ENCODE measurements around the gene LRRC74B. TPM values are rescaled to one million over a fixed set of nuclear protein-coding genes. Genes with fewer than 3 reads are reported as not detected.

LRRC74B gene
- total and polyA plus RNA-seq, 12 donors, result not detected

- Histone ChIP-seq H3K36me3 (peaks cover 0 to 8% (median 0%) of the 10 kb centered on the region in 9 donors), H3K27me3 (no peaks in the 10 kb centered on the region), H3K4me1 (peaks cover 11 to 26% (median 20%) of the 10 kb centered on the region in 9 donors), H3K4me3 (no peak overlapping the region), H3K27ac (peak overlapping the region in 1 of 10 donors; percentile 72), H3K9me3 (no peaks in the 10 kb centered on the region)
- DNase-seq (no peak), ATAC-seq (no peak)
- intact Hi-C loops (cut with DNase I), result loop anchor here in 1 of 10 donors (10.0 kb wide), 1 partner anchor 98 kb away; the partner anchor contains the start of gene CRKL
- 80 to 82% methylated on average over 14 of the region's 14 CpGs for WGBS, 2 donors
- no peak for TF ChIP-seq CTCF (IDR thresholded peaks at IDR 0.05)
Measured at GRCh38 chr22:21012446-21013407, 33.0 kb upstream of the LRRC74B start.

- peak in 5 of 8 donors; percentile 1 to 7 (median 2) for ATAC-seq
- intact Hi-C loops (cut with DNase I), result loop anchor here in 1 of 10 donors (10.0 kb wide), 1 partner anchor 99 kb away; the partner anchor contains the start of gene CRKL
Measured at GRCh38 chr22:21013657-21014201, 32.0 kb upstream of the LRRC74B start.

GRCh38 chr22:21014202-21014725, 31.5 kb upstream of the LRRC74B start:
- intact Hi-C loops (cut with DNase I), result loop anchor here in 1 of 10 donors (10.0 kb wide), 1 partner anchor 99 kb away; the partner anchor contains the start of gene CRKL
- 1% methylated on average over 40 of the region's 40 CpGs for WGBS, 2 donors

More at GRCh38 chr22:21013657-21014201, 32.0 kb upstream of the LRRC74B start:
- TF ChIP-seq CTCF (IDR thresholded peaks at IDR 0.05), result no peak
- Histone ChIP-seq H3K4me3 (peak overlapping the region; percentile 40 to 63 (median 58)), H3K27ac (peak overlapping the region in 9 of 10 donors; percentile 49 to 86 (median 69)), H3K9me3 (no peaks in the 10 kb centered on the region), H3K27me3 (no peaks in the 10 kb centered on the region), H3K4me1 (peaks cover 11 to 26% (median 20%) of the 10 kb centered on the region in 9 donors), H3K36me3 (peaks cover 0 to 1% (median 0%) of the 10 kb centered on the region in 9 donors)
- WGBS, 2 donors, result 10% methylated on average over 24 of the region's 24 CpGs
- no peak for DNase-seq

More at GRCh38 chr22:21014202-21014725, 31.5 kb upstream of the LRRC74B start:
- peak overlapping the region; percentile 40 to 63 (median 58) for H3K4me3 ChIP-seq
- DNase-seq, result peak; percentile 91 to 92
- H3K9me3 ChIP-seq, result no peaks in the 10 kb centered on the region
- H3K36me3 ChIP-seq, result no peaks in the 10 kb centered on the region
- peaks cover 11 to 26% (median 20%) of the 10 kb centered on the region in 9 donors for H3K4me1 ChIP-seq
- H3K27me3 ChIP-seq, result no peaks in the 10 kb centered on the region
- no peak for TF ChIP-seq CTCF (IDR thresholded peaks at IDR 0.05)
- peak overlapping the region in 9 of 10 donors; percentile 49 to 86 (median 70) for H3K27ac ChIP-seq
- peak; percentile 89 to 97 (median 94) for ATAC-seq

All from heart right ventricle (tissue), 16 donors.